Stimulated activated CD4-positive, alpha-beta T cell treated with anti-CD3 and anti-CD28 coated beads, TNF-alpha, amount 100 ng/mL, for 24 hours (primary cell): ENCODE data around the gene TRIM34.
A peak's percentile ranks its signal among the peaks of the same experiment; 100 is the strongest.
"Not testable (repeated sequence)": the region's sequence is repeated elsewhere in the genome, so short reads cannot be mapped to it uniquely, and the experiment has no call there.

Source experiments
- DNase-seq, 3 experiments: peaks; one replicate each; pipeline ENCODE4 v3.0.0-alpha.2; 2020; ENCODE audit warnings: low read depth in 3 of 3

The TRIM34 gene, protein sequence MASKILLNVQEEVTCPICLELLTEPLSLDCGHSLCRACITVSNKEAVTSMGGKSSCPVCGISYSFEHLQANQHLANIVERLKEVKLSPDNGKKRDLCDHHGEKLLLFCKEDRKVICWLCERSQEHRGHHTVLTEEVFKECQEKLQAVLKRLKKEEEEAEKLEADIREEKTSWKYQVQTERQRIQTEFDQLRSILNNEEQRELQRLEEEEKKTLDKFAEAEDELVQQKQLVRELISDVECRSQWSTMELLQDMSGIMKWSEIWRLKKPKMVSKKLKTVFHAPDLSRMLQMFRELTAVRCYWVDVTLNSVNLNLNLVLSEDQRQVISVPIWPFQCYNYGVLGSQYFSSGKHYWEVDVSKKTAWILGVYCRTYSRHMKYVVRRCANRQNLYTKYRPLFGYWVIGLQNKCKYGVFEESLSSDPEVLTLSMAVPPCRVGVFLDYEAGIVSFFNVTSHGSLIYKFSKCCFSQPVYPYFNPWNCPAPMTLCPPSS

DNA sequence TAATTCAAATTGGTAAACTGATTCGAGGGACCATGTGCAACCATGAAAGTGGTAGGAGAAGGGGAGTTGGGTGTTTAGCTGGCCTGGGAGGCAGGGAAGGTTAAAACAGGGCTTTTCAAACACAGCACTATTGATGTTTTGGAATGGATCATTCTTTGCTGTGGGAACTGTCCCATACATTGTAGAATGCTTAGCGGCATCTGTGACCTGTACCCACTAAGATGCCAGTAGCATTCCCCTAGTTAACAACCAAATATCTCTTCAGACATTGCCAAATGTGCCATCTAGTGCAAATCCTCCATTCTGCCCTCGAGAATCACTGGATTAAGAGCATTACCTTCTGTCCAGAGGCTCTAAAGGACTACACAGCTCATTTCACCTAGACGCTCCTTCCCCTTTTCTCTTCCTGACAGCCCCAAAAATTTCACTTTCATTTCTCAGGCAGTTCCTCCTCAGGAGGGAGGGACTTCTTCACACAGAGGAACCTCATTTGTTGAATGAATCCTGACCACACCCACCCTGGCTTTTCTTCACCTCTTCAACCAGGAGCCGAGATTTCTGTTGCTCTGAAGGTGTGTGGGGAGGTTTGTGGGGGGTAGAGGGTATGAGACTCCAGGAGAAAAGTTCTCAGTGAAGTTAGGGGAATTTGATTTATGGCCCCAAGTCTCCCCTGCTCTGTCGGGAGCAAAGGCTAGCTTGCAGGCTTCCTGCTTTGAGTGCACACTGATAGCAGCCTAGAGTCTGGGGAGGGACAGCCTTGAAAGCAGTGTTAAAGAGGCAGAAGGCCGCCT, at the start of gene TRIM34:
TSS of gene TRIM34 (plus strand) at position 513 of the 791 bp plus-strand sequence. CDS start 7,331 bp downstream, outside the sequence.
- DNase-seq, result peak; percentile 27 to 38 (median 33)

DNA sequence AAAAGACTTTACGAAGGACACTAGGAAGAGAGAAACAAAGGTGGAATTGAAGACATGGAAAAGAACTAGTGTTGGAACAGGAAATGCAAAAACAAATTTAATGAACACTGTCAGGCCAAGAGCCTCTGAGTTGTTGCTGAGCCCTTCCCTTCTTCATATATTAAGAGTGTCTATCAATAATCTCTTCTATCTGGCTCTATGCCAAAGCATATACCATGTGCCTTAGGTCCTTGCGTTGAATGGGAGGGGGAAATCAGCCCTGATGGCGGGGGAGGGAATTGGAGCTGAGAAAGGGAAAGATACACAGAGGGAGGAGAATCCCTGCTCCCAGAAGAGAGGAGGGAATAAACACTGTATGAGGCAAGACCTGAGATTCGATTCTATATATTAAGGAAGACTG, 49.6 kb upstream of the TRIM34 start:
- DNase-seq, result no peak

DNA sequence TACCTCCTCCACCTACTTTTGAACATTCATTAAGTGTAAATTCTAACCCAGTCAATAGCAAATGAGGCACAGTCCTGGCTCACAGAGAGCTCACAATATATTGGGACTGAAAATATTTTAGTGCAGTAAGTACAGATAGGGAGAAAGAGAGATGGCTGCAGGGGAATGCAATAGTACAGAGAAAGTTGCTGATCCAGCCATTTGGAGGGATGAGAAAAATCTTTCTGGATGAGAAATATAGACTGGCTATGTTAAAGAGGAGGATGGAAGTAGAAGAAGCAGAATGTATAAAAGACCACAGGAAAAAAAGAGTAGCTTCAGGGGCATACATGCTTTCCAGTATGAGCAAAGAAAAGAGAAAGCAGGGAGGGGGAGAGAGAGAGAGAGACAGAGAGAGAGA, 47.7 kb upstream of the TRIM34 start:
- DNase-seq, result no peak

DNA sequence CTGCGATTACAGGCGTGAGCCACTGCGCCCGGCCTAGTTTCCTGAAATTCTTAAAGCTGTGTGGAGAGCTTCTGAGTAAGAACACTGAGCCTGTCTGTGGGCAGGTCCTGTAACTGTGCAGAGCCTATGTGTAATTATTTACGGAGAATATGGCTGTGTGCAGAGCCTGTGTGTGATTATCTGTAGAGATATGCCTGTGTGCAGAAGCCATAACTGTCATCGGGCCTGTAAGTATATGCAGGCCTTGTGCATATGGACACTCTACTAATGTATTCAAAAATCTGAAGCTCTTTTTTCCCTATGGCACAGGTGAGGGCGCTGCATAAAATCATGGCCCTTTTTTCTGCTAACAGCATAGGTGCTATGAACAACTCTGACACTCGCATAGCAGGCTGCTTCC, 44.2 kb upstream of the TRIM34 start, which contains the start of gene OR52B6:
TSS of gene OR52B6 (plus strand) at position 301 of the 400 bp plus-strand sequence. CDS start at position 301, 0 bp downstream.
- no peak for DNase-seq

DNA sequence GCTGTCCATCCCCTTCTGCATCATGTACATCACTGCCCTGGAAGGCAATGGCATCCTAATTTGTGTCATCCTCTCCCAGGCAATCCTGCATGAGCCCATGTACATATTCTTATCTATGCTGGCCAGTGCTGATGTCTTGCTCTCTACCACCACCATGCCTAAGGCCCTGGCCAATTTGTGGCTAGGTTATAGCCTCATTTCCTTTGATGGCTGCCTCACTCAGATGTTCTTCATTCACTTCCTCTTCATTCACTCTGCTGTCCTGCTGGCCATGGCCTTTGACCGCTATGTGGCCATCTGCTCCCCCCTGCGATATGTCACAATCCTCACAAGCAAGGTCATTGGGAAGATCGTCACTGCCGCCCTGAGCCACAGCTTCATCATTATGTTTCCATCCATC, 43.8 kb upstream of the TRIM34 start:
- DNase-seq, result no peak

DNA sequence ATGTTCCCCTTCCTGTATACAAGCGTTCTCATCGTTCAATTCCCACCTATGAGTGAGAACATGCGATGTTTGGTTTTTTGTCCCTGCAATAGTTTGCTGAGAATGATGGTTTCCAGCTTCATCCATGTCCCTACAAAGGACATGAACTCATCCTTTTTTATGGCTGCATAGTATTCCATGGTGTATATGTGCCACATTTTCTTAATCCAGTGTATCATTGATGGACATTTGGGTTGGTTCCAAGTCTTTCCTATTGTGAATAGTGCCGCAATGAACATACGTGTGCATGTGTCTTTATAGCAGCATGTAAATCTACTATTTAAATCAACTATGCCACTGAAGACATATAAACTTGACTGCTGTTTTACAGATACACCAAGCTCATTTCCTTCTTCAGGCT, 40.3 kb upstream of the TRIM34 start:
- DNase-seq, result not testable (repeated sequence)

DNA sequence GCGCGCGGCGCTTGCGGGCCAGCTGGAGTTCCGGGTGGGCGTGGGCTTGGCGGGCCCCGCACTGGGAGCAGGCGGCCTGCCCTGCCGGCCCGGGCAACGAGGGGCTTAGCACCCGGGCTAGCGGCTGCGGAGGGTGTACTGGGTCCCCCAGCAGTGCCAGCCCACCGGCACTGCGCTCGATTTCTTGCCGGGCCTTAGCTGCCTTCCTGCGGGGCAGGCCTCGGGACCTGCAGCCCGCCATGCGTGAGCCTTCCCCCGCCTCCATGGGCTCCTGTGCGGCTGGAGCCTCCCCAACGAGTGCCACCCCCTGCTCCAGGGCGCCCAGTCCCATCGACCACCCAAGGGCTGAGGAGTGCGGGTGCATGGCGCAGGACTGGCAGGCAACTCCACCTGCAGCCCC, 34.9 kb upstream of the TRIM34 start:
- DNase-seq, result not testable (repeated sequence)

DNA sequence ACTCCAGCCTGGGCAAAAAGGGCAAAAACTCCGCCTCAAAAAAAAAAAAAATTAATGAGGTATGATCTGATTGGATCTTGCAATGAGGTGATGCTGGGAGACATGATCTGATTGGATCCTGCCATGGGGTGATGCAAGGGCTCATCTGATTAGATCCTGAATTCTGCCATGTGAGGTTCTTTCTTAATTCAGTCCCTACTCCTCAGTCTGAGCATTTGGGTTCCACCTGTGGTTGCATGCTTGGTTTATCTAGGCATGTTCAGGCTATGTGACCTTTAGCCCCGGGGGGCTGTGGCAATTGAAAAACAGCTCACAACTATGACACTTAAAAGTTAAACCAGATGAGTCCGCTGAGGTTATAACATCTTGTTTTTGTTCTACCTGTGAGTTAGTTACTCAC, 33.2 kb upstream of the TRIM34 start:
- DNase-seq, result no peak

DNA sequence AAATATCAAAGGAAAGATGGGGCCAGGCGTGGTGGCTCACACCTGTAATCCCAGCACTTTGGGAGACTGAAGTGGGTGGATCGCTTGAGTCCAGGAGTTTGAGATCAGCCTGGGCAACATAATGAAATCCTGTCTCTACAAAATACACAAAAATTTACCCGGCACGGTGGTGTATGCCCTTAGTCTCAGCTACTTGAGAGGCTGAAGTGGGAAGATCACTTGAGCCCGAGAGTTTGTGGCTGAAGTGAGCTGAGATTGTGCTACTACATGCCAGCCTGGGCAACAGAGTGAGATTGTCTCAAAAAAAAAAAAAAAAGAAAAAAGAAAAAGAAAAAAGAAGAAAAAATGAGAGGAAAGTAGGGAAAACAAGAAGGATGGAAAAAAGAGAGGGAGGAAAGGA, 32.2 kb upstream of the TRIM34 start:
- DNase-seq, result no peak

DNA sequence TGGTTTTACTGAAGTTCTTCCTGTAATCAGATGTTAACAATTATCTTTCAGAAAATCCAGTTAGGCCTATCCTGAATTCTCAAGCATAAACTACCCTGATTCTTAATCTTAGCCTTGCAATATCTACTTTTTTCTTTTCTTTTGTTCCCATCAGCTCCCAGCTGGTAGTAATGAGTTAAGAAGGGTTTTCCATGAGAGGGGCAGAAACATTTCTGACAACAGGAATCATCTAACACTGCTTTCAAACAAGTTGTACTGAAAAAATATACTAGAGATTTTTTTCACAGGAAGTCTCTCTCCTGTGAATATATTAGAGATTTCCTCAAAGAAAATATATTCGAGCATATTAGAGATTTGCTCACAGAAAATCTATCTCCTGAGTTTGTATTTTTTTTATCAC, 31.7 kb upstream of the TRIM34 start:
- no peak for DNase-seq

DNA sequence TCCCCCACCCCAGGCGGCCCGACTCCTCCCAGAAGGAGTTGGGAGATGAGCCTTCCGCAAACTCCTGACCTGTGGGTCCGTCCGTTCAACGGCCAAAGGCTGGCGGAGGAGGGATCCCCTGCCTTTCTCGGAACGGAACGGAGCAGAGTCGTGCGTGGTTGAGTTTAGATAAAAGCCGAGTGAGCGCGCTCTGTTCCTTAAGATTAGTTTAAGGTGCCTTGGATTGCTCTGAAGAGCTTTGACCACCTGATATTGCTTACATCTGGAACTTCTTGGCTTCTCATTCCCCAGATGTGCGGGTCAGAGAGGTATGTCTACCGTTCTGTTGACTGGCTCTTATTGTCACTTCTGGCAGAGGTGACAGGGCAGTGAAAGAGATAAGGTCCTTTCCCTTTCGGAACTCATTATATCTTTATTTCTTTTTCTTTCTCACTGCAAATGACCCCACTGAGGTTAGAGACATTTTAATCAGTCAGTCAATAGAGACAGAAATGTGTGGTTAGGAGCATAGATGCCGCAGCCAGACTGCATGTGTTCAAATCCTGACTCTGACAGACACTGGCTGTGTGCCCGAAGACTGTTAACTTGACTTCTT, 28.1 kb upstream of the TRIM34 start, which contains the start of gene TRIM6:
TSS of gene TRIM6 (plus strand) at position 31 of the 595 bp plus-strand sequence. CDS start at position 292, 261 bp downstream.
- DNase-seq, result no peak

DNA sequence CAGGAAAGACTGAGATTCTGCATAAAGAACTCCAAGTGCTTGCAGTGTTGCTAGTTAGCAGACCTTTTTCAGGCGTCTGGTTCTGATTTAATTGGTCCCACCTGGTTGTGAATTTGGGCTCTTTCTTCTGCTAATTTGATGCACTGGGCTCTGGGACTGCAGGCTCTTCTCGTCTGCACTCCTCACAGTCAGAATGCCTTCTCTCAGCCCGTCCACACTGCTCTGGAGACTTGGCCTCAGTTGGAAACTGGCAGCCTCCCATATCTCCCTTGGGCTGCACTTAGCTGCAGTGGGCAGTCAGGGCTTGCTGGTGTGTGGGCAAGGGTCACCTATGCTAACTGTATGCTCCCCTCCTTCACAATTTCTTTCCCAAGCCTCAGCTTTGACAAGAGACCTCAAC, 26.8 kb upstream of the TRIM34 start:
- DNase-seq, result no peak

DNA sequence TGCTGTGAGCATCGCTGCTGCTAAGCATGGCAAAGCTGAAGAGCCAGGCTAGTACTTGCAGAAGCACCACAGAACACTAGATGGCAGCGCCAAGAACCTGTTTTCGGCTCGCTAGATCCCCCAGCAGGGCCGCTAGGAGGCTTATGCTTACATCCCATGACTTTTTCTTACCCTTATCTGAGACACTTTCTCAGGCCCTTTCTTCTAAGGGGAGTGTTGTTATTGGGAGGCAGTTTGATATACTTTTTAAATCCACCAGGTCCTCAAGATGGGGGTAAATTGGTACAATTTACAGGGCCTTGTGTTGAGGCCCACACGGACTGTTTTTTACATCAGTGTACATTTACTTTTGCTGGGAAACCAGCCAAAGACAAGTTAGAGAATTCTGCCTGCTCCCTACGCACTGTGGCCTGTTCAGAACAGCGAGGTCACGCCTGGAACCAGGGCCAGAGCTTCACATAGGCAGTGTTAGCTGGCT, 24.4 kb upstream of the TRIM34 start:
- peak; percentile 22 to 41 (median 25) for DNase-seq

DNA sequence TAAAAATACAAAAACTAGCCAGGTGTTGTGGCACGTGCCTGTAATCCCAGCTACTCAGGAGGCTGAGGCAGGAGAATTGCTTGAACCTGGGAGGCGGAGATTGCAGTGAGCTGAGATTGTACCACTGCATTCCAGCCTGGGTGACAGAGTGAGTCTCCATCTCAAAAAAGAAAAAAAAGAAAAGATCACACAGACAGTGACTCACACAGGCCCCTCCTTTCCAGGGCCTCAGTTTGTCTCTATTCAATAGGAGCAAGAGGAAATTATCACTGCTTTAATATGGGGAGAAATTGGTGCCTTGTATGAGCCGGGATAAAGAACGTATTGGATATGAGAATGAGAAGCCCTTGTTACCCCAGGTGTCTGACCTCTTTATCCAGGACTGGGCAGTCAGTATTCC, 22.0 kb upstream of the TRIM34 start:
- DNase-seq, result not testable (repeated sequence)

DNA sequence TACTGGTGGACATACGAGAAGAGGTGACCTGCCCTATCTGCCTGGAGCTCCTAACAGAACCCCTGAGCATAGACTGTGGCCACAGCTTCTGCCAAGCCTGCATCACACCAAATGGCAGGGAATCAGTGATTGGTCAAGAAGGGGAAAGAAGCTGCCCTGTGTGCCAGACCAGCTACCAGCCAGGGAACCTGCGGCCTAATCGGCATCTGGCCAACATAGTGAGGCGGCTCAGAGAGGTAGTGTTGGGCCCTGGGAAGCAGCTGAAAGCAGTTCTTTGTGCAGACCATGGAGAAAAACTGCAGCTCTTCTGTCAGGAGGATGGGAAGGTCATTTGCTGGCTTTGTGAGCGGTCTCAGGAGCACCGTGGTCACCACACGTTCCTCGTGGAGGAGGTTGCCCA, 21.5 kb upstream of the TRIM34 start:
- DNase-seq, result no peak

DNA sequence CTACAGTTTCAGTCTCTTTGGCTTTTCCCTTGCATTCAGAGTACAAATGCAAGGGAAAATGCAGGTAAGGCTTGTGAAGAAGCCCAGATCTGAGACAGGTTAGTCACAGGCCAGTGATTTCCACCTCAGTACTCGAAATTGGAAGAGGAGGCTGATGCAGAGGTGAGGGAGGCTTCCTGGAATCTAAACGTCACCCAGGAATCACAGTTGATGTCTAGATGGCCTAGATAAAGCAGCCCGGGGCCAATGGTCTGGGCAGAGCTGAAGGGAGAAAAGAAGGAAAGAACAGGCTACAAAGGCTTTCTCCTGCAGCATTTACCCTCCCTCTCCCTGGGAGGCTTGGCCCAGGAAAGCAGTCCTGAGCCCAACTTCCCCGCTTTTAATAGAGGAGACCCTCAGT, 19.9 kb upstream of the TRIM34 start:
- no peak for DNase-seq

DNA sequence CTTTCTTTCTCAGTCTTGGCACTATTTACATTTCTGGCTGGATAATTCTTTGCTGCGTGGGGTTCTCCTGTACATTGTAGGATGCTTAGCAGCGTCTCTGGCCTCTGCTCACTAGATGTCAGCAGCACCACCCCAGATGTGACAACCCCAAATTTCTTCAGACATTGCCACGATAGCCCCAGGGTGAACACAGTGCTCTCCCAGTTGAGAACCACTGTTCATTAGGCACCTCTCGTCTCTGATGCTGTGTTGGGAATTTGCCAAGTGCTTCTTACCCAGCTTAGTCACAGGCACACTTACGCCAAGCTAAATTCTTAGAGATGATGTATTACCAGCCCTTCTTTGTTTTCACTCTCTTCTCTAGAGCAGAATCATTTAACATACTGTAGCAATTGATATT, 19.0 kb upstream of the TRIM34 start:
- DNase-seq, result no peak

DNA sequence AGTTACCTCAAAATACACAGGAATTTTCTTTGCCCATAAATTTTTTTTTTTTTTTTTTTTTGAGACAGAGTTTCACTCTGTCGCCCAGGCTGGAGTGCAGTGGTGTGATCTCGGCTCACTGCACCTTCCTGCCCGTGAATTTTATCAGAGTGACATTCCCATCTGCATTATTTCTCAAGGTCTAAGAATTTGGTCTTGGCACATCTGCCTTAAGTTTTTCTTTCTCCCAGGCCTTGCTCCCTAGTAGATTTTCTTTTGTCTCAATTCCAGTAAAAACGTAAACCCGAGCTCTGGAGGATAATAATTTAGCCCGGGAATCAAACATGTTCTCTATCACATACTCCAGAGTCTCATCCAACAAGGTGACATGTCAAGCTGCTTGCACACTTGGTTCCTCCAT, 16.0 kb upstream of the TRIM34 start:
- no peak for DNase-seq

DNA sequence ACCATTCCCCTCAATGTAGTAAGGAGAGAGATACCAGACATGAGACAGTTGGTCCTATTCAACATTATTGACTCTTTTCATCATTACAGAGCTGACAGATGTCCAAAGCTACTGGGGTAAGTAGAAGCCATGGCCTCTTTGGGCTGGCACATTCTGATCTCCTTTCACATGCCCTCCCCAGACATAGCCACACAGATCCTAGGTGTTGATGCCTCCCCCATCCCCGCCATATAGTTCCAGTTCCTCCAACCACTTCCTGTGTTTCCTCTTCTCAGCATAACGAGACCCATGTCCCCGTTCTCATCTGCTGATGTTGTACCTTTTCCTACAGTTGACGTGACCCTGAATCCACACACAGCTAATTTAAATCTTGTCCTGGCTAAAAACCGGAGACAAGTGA, 14.4 kb upstream of the TRIM34 start:
- no peak for DNase-seq

DNA sequence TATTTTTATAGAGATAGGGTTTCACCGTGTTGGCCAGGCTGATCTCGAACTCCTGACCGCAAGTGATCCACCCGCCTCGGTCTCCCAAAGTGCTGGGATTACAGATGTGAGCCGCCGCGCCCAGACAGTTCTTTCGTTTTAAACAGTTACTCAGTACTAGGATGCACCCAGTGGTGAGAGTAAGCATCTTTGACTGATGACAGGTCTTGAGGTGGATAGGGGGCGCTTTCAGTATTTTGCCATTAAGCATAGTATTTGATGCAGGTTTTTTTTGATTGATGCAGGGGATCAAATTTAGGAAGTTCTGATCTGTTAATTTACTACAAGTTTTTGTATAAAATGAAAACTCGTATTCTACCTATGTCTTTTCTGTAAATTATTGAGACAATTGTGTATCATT, 13.2 kb upstream of the TRIM34 start:
- no peak for DNase-seq

DNA sequence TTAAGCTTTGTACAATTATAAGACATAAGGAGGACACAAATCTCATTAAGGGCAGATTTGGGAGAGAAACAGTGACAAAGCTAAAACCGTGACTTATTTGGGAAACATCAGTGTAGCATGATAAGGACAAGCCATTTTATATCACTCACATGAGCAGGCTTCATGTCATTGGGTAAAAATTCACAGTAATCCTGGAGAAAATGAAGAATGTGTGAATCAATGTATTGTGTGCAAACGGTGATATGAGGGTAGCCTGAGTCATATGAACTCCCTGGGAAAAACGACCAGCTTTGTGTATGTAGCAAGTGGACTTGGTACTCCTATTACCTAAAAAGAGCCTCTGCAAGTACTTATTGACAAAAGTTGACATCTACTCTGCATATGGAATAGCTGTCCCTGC, 6.0 kb upstream of the TRIM34 start:
- DNase-seq, result no peak
